SU-DHL-6 (cell line): ENCODE data around the gene FIBIN.

ENCODE experiments used
- EZH2phosphoT487 ChIP-seq: fragments of 200-600 bp; sonication (generic), shearing (Covaris generic); conservative IDR thresholded peaks from 2 replicates; pipeline ENCODE4 v1.6.1; 2018; ENCODE audit warnings: mild to moderate bottlenecking, antibody characterized with exemption, low read length, moderate library complexity, mixed read lengths
- TF ChIP-seq, protein P1 (sequence below): fragments of 200-600 bp; sonication (generic); IDR thresholded peaks from one replicate; pipeline ENCODE4 v1.5.1; 2017; ENCODE audit warnings: antibody characterized with exemption, mild to moderate bottlenecking, low read length, moderate library complexity; ENCODE audit not compliant: insufficient read depth, poor library complexity, severe bottlenecking

GRCh38 chr11:26995701-26996460 lies 2.0 kb downstream of the FIBIN start:
- TF ChIP-seq, protein P1, sequence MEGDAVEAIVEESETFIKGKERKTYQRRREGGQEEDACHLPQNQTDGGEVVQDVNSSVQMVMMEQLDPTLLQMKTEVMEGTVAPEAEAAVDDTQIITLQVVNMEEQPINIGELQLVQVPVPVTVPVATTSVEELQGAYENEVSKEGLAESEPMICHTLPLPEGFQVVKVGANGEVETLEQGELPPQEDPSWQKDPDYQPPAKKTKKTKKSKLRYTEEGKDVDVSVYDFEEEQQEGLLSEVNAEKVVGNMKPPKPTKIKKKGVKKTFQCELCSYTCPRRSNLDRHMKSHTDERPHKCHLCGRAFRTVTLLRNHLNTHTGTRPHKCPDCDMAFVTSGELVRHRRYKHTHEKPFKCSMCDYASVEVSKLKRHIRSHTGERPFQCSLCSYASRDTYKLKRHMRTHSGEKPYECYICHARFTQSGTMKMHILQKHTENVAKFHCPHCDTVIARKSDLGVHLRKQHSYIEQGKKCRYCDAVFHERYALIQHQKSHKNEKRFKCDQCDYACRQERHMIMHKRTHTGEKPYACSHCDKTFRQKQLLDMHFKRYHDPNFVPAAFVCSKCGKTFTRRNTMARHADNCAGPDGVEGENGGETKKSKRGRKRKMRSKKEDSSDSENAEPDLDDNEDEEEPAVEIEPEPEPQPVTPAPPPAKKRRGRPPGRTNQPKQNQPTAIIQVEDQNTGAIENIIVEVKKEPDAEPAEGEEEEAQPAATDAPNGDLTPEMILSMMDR, result no peak
- no peak for TF ChIP-seq EZH2phosphoT487
